DOHH2 (cell line): ENCODE results near the gene IL32.

Experiments used
- H3F3A ChIP-seq: fragments of 200-600 bp; sonication (generic), shearing (Covaris generic); 2 replicates; pipeline ENCODE4 v1.6.0; 2016; ENCODE audit warnings: antibody characterized with exemption, mild to moderate bottlenecking; ENCODE audit not compliant: control insufficient read depth, insufficient read depth
- H3K27ac ChIP-seq: fragments of 200-600 bp; sonication (generic); 2 replicates; pipeline ENCODE4 v1.5.1; 2014; ENCODE audit warnings: low read depth, mild to moderate bottlenecking, low read length, moderate library complexity
- H3K27me3 ChIP-seq: fragments of 200-600 bp; sonication (generic); 2 replicates; pipeline ENCODE4 v1.6.1; 2014; ENCODE audit warnings: mild to moderate bottlenecking, low read length, mixed read lengths; ENCODE audit not compliant: control insufficient read depth
- H3K36me3 ChIP-seq: fragments of 200-600 bp; sonication (generic); 2 replicates; pipeline ENCODE4 v1.6.1; 2014; ENCODE audit warnings: mild to moderate bottlenecking, low read length, moderate library complexity, mixed read lengths; ENCODE audit not compliant: control insufficient read depth
- H3K4me1 ChIP-seq: fragments of 200-600 bp; sonication (generic); 2 replicates; pipeline ENCODE4 v1.6.1; 2014; ENCODE audit warnings: mild to moderate bottlenecking, low read length, mixed read lengths; ENCODE audit not compliant: control insufficient read depth
- H3K4me2 ChIP-seq: fragments of 200-600 bp; sonication (generic); 2 replicates; pipeline ENCODE4 v1.6.0; 2014; ENCODE audit warnings: mild to moderate bottlenecking, low read length, moderate library complexity
- H3K4me3 ChIP-seq: fragments of 200-600 bp; sonication (generic); 2 replicates; pipeline ENCODE4 v1.5.1; 2014; ENCODE audit warnings: mild to moderate bottlenecking, low read length, mixed read lengths
- H3K79me2 ChIP-seq: fragments of 200-600 bp; sonication (generic); 2 replicates; pipeline ENCODE4 v1.6.1; 2014; ENCODE audit warnings: mild to moderate bottlenecking, low read length, mixed read lengths; ENCODE audit not compliant: control insufficient read depth
- H3K9me2 ChIP-seq: fragments of 200-600 bp; sonication (generic); replicated peaks from 2 replicates; pipeline ENCODE4 v1.6.1; 2014; ENCODE audit warnings: mild to moderate bottlenecking, low read length, mixed read lengths; ENCODE audit not compliant: control insufficient read depth
- H3K9me3 ChIP-seq: fragments of 200-600 bp; sonication (generic); 2 replicates; pipeline ENCODE4 v1.6.1; 2014; ENCODE audit warnings: antibody characterized with exemption, low read length, mixed read lengths; ENCODE audit not compliant: control insufficient read depth, insufficient read depth
- H4K20me1 ChIP-seq: fragments of 200-600 bp; sonication (generic); 2 replicates; pipeline ENCODE4 v1.6.0; 2014; ENCODE audit warnings: low read depth, mild to moderate bottlenecking, antibody characterized with exemption, low read length, moderate library complexity; ENCODE audit not compliant: control insufficient read depth, insufficient read depth
- EZH2phosphoT487 ChIP-seq: fragments of 200-600 bp; sonication (generic); IDR thresholded peaks from 2 replicates; pipeline ENCODE4 v1.6.1; 2017; ENCODE audit warnings: borderline replicate concordance, mild to moderate bottlenecking, antibody characterized with exemption, low read length, moderate library complexity, mixed read lengths
- TF ChIP-seq, protein P1 (sequence below): fragments of 200-600 bp; sonication (generic); IDR thresholded peaks from one replicate; pipeline ENCODE4 v1.5.1; 2014; ENCODE audit warnings: antibody characterized with exemption, mild to moderate bottlenecking, low read depth, low read length; ENCODE audit not compliant: poor library complexity, severe bottlenecking

Gene IL32

GRCh38 chr16:3020604-3021448 is 44.6 kb upstream of the IL32 start:
- no peak overlapping the region for H3K27ac ChIP-seq
- peak overlapping the region; percentile 68 for H3K4me3 ChIP-seq
- H3K4me2 ChIP-seq = peak overlapping the region; percentile 89
- peaks cover 2% of the 10 kb centered on the region; the same call in 1 of the 2 replicates for H3K36me3 ChIP-seq
- H3K9me2 ChIP-seq = no peaks in the 10 kb centered on the region
- H3K79me2 ChIP-seq = peaks cover 5% of the 10 kb centered on the region
- H3K27me3 ChIP-seq = no peaks in the 10 kb centered on the region
- TF ChIP-seq EZH2phosphoT487 = no peak
- TF ChIP-seq, protein P1, sequence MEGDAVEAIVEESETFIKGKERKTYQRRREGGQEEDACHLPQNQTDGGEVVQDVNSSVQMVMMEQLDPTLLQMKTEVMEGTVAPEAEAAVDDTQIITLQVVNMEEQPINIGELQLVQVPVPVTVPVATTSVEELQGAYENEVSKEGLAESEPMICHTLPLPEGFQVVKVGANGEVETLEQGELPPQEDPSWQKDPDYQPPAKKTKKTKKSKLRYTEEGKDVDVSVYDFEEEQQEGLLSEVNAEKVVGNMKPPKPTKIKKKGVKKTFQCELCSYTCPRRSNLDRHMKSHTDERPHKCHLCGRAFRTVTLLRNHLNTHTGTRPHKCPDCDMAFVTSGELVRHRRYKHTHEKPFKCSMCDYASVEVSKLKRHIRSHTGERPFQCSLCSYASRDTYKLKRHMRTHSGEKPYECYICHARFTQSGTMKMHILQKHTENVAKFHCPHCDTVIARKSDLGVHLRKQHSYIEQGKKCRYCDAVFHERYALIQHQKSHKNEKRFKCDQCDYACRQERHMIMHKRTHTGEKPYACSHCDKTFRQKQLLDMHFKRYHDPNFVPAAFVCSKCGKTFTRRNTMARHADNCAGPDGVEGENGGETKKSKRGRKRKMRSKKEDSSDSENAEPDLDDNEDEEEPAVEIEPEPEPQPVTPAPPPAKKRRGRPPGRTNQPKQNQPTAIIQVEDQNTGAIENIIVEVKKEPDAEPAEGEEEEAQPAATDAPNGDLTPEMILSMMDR = no peak
- H4K20me1 ChIP-seq = no peaks in the 10 kb centered on the region
- H3K4me1 ChIP-seq = peaks cover 36% of the 10 kb centered on the region
- no peaks in the 10 kb centered on the region for H3K9me3 ChIP-seq
- H3F3A ChIP-seq = peaks cover 11% of the 10 kb centered on the region; the same call in 1 of the 2 replicates

GRCh38 chr16:3021449-3022207 is 43.8 kb upstream of the IL32 start:
- H3K27ac ChIP-seq = no peak overlapping the region
- H3K79me2 ChIP-seq = peaks cover 5% of the 10 kb centered on the region
- H3K4me1 ChIP-seq = peaks cover 36% of the 10 kb centered on the region
- TF ChIP-seq EZH2phosphoT487 = no peak
- TF ChIP-seq, protein P1 = peak; percentile 72
- H3K4me3 ChIP-seq = peak overlapping the region; percentile 68
- H3K9me3 ChIP-seq = no peaks in the 10 kb centered on the region
- H4K20me1 ChIP-seq = no peaks in the 10 kb centered on the region
- H3K9me2 ChIP-seq = no peaks in the 10 kb centered on the region
- H3F3A ChIP-seq = peaks cover 11% of the 10 kb centered on the region; the same call in 1 of the 2 replicates
- peak overlapping the region; percentile 89 for H3K4me2 ChIP-seq
- peaks cover 10% of the 10 kb centered on the region for H3K36me3 ChIP-seq
- H3K27me3 ChIP-seq = no peaks in the 10 kb centered on the region

DNA sequence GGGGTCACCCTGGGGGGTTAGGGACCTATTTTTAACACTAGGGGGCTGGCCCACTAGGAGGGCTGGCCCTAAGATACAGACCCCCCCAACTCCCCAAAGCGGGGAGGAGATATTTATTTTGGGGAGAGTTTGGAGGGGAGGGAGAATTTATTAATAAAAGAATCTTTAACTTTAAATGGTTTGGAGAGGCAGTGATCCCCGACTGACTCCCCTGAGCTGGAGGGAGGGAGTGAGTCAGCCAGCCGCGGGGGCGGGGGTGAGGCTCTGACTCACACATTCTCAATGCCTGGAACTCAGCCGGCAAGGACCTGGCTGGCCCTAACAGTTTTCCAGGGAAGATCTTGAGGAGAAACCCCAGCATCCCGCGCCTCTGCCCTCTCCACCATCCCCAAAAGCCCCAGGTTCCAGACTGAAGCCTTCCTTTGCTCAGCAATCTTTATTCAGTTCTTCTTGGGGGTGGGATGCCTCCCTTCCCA is 43.2 kb upstream of the IL32 start:
- Histone ChIP-seq H3K36me3 (peaks cover 17% of the 10 kb centered on the region), H3F3A (peaks cover 11% of the 10 kb centered on the region; the same call in 1 of the 2 replicates), H3K4me2 (peak overlapping the region; percentile 90; the same call in 1 of the 2 replicates), H3K27me3 (no peaks in the 10 kb centered on the region), H3K79me2 (peaks cover 5% of the 10 kb centered on the region), H3K4me1 (peaks cover 36% of the 10 kb centered on the region), H3K9me2 (no peaks in the 10 kb centered on the region), H3K4me3 (no peak overlapping the region), H4K20me1 (no peaks in the 10 kb centered on the region), H3K9me3 (no peaks in the 10 kb centered on the region), H3K27ac (no peak overlapping the region)
- TF ChIP-seq EZH2phosphoT487 = no peak
- TF ChIP-seq, protein P1 = no peak
